OCI-LY1 (cell line): ENCODE data around the gene ARF1.

Experiments
- EZH2 ChIP-seq: fragments of 200-600 bp; sonication (generic), shearing (Covaris generic); IDR thresholded peaks from 2 replicates; pipeline ENCODE4 v1.8.0; 2017; ENCODE audit warnings: borderline replicate concordance, mixed run types, mild to moderate bottlenecking, antibody characterized with exemption, low read length, moderate library complexity, mixed read lengths
- TF ChIP-seq, protein P1 (sequence below): fragments of 200-600 bp; sonication (generic), shearing (Covaris generic); IDR thresholded peaks from 2 replicates; pipeline ENCODE4 v1.5.1; 2017; ENCODE audit warnings: mild to moderate bottlenecking, antibody characterized with exemption, low read length, moderate library complexity, mixed read lengths

DNA sequence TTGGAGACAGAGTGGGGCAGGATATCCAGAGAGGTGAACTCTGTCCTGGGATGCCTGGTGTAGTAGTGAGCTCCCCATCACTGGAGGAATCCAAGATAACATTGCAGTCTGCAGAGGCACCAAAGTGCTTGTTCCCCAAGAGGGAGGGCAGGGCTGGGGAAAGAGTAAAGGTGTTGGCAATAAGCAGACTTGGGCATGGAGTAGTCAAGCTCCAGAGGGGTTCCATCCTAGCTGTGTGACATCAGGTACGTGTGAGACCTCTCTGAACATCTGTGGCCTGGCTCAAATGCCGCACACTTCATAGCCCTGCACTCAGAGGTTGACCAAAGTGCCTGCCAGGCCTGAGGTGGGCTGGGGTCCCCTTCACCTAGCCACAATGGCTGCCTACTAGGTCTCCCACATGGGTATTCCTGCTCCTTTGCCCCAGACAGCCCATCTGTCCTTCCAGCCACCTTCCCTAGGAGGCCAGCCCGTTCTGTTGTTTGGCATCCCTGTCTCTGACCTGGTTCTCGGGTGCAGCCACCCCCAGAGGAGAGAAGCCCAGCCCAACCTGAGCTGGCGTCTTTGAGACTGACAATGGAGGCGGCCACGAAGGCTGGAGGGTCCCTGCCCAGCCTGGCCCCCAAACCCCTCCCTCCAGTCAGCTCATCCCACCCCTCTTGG lies 2.8 kb upstream of the ARF1 start:
- TF ChIP-seq, protein P1, sequence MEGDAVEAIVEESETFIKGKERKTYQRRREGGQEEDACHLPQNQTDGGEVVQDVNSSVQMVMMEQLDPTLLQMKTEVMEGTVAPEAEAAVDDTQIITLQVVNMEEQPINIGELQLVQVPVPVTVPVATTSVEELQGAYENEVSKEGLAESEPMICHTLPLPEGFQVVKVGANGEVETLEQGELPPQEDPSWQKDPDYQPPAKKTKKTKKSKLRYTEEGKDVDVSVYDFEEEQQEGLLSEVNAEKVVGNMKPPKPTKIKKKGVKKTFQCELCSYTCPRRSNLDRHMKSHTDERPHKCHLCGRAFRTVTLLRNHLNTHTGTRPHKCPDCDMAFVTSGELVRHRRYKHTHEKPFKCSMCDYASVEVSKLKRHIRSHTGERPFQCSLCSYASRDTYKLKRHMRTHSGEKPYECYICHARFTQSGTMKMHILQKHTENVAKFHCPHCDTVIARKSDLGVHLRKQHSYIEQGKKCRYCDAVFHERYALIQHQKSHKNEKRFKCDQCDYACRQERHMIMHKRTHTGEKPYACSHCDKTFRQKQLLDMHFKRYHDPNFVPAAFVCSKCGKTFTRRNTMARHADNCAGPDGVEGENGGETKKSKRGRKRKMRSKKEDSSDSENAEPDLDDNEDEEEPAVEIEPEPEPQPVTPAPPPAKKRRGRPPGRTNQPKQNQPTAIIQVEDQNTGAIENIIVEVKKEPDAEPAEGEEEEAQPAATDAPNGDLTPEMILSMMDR: no peak
- TF ChIP-seq EZH2: no peak
